ENCODE results near the gene ADCY4.

Gene ADCY4

DNA sequence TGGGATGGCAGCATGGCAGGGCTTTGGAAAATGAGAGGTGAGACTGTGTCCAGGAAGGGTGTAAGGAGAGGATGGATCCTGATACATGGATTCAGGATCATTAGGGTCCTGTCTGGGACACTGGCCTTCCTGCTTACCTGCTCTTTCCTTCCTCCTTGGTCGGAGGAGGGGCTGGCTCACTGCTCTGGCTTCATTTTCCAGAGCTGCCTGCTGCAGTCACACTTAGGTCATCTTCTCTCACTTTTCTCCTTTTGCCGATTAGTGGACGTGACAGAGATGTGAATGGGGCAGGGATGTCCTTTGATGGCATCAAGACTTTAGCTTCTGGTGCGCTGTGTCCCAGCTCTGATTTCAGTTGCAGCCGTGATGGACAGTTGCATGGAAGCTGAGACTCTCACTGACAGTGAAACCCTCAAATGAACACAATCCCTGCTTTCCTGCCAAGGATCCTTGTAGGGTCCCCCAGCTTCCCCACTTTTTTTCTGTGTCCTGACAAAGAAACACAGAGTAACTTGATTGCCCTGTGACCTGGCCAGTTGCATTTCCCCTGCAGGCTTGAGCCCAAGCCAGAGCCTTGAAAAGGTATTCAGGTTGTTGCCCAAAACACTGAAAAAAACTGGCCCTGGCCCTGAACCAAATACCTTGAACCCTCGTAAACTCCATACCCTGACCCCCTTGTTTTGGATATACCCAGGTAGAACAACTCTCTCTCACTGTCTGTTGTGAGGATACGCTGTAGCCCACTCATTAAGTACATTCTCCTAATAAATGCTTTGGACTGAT, 26.3 kb downstream of the ADCY4 start:
- no peak overlapping the region for H3K27ac ChIP-seq (replicated peaks)
- DNase-seq (ENCODE audit: low read depth in 1 of 2, low spot score in 1 of 2), result no peak
- H3K27me3 ChIP-seq (ENCODE audit: insufficient read depth, poor library complexity, severe bottlenecking), result no peaks in the 10 kb centered on the region
- TF ChIP-seq POLR2AphosphoS5 (IDR thresholded peaks at IDR 0.05; ENCODE audit: low read depth) (no peak), SPI1 (IDR thresholded peaks at IDR 0.05; ENCODE audit: borderline replicate concordance, low read depth) (no peak), GABPA (IDR thresholded peaks at IDR 0.05; ENCODE audit: low read depth) (no peak)
- TF ChIP-seq, protein P1, sequence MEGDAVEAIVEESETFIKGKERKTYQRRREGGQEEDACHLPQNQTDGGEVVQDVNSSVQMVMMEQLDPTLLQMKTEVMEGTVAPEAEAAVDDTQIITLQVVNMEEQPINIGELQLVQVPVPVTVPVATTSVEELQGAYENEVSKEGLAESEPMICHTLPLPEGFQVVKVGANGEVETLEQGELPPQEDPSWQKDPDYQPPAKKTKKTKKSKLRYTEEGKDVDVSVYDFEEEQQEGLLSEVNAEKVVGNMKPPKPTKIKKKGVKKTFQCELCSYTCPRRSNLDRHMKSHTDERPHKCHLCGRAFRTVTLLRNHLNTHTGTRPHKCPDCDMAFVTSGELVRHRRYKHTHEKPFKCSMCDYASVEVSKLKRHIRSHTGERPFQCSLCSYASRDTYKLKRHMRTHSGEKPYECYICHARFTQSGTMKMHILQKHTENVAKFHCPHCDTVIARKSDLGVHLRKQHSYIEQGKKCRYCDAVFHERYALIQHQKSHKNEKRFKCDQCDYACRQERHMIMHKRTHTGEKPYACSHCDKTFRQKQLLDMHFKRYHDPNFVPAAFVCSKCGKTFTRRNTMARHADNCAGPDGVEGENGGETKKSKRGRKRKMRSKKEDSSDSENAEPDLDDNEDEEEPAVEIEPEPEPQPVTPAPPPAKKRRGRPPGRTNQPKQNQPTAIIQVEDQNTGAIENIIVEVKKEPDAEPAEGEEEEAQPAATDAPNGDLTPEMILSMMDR (IDR thresholded peaks at IDR 0.05; ENCODE audit: insufficient read depth, low read length), result no peak
- TF ChIP-seq, protein P2, sequence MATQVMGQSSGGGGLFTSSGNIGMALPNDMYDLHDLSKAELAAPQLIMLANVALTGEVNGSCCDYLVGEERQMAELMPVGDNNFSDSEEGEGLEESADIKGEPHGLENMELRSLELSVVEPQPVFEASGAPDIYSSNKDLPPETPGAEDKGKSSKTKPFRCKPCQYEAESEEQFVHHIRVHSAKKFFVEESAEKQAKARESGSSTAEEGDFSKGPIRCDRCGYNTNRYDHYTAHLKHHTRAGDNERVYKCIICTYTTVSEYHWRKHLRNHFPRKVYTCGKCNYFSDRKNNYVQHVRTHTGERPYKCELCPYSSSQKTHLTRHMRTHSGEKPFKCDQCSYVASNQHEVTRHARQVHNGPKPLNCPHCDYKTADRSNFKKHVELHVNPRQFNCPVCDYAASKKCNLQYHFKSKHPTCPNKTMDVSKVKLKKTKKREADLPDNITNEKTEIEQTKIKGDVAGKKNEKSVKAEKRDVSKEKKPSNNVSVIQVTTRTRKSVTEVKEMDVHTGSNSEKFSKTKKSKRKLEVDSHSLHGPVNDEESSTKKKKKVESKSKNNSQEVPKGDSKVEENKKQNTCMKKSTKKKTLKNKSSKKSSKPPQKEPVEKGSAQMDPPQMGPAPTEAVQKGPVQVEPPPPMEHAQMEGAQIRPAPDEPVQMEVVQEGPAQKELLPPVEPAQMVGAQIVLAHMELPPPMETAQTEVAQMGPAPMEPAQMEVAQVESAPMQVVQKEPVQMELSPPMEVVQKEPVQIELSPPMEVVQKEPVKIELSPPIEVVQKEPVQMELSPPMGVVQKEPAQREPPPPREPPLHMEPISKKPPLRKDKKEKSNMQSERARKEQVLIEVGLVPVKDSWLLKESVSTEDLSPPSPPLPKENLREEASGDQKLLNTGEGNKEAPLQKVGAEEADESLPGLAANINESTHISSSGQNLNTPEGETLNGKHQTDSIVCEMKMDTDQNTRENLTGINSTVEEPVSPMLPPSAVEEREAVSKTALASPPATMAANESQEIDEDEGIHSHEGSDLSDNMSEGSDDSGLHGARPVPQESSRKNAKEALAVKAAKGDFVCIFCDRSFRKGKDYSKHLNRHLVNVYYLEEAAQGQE (IDR thresholded peaks at IDR 0.05; ENCODE audit: insufficient replicate concordance, low read depth), result no peak
- H3K4me3 ChIP-seq (replicated peaks; ENCODE audit: insufficient read depth, low read length), result no peak overlapping the region

DNA sequence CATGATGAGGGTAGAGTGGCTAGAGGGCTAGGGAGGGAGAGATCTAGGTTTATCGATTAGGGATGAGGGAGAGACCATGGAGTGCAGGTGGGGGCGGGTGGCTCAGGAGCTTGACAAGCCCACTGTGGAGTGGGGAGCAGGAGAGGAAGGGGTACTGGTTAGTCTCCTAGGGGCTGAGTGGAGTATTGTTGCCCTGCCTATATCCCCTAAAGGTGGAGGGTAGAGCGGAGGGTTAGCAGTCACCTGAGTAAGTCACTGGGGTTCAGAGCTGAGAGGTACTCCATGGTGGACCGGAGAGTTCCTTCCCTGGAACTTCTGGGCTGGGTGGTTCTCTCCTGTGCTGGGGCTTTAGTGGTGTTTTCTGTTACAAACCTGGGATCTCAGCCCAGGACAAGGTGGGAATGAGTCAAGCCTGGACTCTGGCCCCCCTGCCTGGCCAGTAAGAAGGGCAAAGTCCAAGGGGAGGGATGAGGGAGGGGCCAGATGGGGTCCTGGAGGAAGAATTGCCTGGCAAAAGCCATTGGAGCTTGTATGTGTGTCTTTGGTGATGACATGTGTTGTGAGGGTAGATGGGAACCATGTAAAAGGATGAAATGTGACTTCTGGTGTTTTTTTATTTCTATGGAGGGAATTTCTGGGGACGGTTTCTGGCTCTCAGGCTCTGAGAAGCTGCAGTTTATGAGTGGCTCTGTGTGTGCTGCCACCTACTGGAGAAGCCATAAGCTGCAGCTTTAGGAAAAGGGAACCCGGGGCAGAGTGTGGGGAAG, 27.1 kb downstream of the ADCY4 start, which contains the start of gene CIDEB:
CIDEB (minus strand) TSS at position 403 of the 767 bp plus-strand sequence; CDS start at position 284, 119 bp downstream.
- Histone ChIP-seq H3K4me3 (replicated peaks; ENCODE audit: insufficient read depth, low read length) (no peak within 1 kb of the TSS), H3K27ac (replicated peaks) (no peak within 1 kb of the TSS), H3K27me3 (ENCODE audit: insufficient read depth, poor library complexity, severe bottlenecking) (no peaks in the 10 kb centered on the region)
- DNase-seq (ENCODE audit: low read depth in 1 of 2, low spot score in 1 of 2), result peak in 1 of 2 experiments; percentile 80
- peak; percentile 97 for TF ChIP-seq SPI1 (IDR thresholded peaks at IDR 0.05; ENCODE audit: borderline replicate concordance, low read depth)
- TF ChIP-seq, protein P1 (IDR thresholded peaks at IDR 0.05; ENCODE audit: insufficient read depth, low read length), result peak; percentile 95
- TF ChIP-seq POLR2AphosphoS5 (IDR thresholded peaks at IDR 0.05; ENCODE audit: low read depth), result no peak

DNA sequence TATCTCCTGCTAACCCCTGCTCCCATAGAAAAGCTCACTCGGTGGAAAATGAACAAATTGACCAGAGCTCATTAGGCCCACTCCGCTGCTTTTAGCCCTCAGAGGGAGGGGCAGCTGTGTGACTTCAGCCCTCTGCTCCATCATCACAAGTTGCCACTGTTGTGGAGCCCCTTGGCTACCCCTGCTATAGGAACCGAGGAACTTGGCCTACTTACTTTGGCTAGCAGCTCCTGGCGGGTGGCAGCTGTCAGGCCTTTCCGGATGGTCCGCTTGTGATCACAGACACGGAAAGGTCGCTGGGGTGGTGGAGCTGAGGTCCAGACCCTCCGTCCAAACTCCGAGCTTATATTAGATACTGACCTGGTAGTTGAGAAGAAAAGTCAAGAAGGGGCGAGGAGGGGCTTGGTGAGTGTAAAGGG, 27.7 kb downstream of the ADCY4 start:
- H3K27me3 ChIP-seq (ENCODE audit: insufficient read depth, poor library complexity, severe bottlenecking), result no peaks in the 10 kb centered on the region
- TF ChIP-seq, protein P2 (IDR thresholded peaks at IDR 0.05; ENCODE audit: insufficient replicate concordance, low read depth), result no peak
- TF ChIP-seq SPI1 (IDR thresholded peaks at IDR 0.05; ENCODE audit: borderline replicate concordance, low read depth), result no peak
- TF ChIP-seq GABPA (IDR thresholded peaks at IDR 0.05; ENCODE audit: low read depth), result no peak
- no peak for TF ChIP-seq POLR2AphosphoS5 (IDR thresholded peaks at IDR 0.05; ENCODE audit: low read depth)
- TF ChIP-seq, protein P1 (IDR thresholded peaks at IDR 0.05; ENCODE audit: insufficient read depth, low read length), result no peak
- no peak overlapping the region for H3K4me3 ChIP-seq (replicated peaks; ENCODE audit: insufficient read depth, low read length)
- no peak for DNase-seq (ENCODE audit: low read depth in 1 of 2, low spot score in 1 of 2)
- no peak overlapping the region for H3K27ac ChIP-seq (replicated peaks)

Measured in HL-60 (cell line).